Activated CD8-positive, alpha-beta memory T cell treated with anti-CD3 and anti-CD28 coated beads for 48 hours (primary cell): ENCODE results near the gene ZBTB7B.
A peak's percentile ranks its signal among the peaks of the same experiment; 100 is the strongest.

ENCODE experiments used
- DNase-seq, 3 experiments: peaks; one replicate each; pipeline ENCODE4 v3.0.0-alpha.2; 2020; ENCODE audit warnings: low read depth in 2 of 3, low spot score in 2 of 3

The ZBTB7B gene

GRCh38 chr1:155002464-155003226 lies at the start of gene ZBTB7B:
Gene ZBTB7B (plus strand): TSS chr1:155002802. CDS start chr1:155014661, 11,859 bp downstream.
- no peak for DNase-seq

DNA sequence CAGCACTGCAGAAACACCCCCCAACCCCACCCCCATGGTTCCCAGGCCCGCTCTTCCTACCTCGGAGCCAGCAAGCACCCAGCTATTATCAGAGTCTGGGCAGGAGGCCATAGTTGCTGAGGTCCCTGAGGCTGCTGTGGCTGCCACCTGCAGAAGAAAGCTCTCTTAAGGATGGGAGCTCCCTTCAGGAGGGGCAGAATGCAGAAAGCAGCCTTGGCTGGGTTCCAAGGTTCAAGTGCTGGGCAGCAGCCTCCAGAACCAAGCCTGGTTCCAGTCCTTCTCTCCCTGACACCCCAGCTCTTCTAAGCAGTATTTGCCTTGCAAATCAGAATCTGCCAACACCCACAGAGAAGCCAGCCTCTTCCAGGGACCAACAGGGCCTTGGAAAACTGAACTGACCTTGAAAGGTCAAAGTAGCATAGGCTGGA lies 49.0 kb upstream of the ZBTB7B start:
- DNase-seq, result no peak

DNA sequence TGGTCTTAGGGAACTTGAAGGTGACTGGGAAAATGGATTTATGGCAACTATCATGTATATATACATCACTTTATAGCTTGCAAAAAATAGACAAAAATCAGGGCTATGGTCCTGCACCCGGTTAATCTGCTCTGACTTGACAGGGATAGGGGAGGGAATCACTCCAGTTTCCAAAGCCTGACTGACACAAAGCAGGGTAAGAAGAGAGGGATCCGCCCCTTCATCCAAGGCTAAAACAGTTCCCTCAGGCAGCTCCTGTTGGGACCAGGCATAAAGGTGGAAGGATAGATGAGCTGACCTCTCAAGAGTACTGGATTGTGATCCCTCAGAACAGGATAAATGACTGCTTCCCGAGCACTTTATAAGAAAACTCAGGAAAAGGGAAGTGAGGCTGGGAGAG lies 48.1 kb upstream of the ZBTB7B start:
- DNase-seq, result no peak

DNA sequence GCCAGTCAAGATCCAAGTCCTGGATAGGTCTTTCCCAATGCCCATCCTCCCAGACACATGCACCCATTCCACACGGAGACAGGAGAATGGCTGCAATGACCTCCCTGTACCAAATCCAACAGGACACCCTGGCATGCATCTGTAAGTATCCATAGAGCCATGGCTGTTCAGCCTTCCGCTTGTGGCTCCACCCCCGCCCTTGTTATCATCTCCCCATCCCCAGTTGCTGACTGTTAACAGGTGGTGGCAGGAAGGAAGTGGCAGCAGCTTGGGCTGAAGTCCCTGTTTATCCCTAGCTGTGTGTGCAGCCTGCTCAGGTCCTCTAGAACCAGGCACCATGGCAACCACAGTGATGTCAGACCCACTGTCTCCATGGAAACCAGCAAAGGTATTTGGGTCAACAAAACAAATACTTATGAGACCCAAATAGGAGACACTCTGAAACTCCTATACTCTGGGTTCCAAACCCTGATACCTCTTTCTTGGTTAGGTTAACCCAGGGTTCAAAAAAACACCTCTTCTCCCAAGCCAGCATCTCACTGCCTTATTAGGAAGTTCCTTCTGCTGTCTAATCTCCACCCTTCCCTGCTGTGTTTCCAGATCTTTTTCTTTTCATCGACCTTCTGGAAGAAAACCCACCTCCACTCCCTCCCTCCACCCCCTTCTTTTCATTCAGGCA lies 47.4 kb upstream of the ZBTB7B start:
- DNase-seq, result peak in 1 of 3 experiments; percentile 59

- DNase-seq, result peak in 1 of 3 experiments; percentile 60
Observed at GRCh38 chr1:154955718-154956543, 46.7 kb upstream of the ZBTB7B start, which contains the start of gene PBXIP1. Gene PBXIP1 (minus strand): TSS chr1:154956099. CDS start chr1:154953721, 2,378 bp downstream.

DNA sequence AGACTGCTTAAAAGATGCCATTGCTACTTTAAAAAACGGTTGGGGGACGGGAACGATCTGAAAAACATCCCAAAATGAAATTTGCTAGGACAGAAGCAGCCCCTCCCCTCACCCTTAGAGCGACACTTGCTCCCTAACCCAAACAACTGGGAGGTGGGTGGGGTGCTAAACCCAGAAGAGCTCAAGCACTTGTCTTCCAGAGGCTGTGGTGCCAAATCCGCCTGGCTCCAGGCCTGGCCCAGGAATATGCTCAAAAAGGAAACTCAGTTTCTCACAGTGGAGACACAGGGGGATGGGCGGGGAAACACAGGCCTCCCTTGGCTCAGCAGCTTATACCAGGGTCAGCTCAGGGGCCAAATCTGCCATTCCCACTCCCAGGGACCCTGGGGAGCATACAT lies 46.1 kb upstream of the ZBTB7B start:
- no peak for DNase-seq

- DNase-seq, result no peak
Observed at GRCh38 chr1:154957091-154957657, 45.4 kb upstream of the ZBTB7B start.

DNA sequence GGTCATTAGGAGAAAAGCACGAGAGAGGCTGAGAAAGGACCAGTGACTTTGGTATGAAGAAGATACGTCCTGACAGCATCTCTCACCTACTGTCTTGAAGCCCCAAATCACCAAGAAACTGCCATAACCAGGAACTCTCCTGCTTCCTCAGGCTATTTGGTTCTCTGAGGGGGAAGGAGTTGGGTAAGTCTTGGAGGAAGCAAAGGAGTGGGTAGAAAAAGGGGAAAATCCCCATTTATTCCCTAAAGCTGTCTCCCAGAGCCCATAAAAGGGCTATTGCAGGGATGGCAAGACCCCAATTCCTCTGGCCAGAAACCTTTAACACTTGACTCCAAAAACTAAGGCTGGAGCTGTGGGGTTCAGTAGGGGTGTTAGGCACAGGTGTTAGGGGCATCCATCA lies 44.6 kb upstream of the ZBTB7B start:
- DNase-seq, result no peak

GRCh38 chr1:154958681-154959425 lies 43.7 kb upstream of the ZBTB7B start:
- DNase-seq, result no peak

DNA sequence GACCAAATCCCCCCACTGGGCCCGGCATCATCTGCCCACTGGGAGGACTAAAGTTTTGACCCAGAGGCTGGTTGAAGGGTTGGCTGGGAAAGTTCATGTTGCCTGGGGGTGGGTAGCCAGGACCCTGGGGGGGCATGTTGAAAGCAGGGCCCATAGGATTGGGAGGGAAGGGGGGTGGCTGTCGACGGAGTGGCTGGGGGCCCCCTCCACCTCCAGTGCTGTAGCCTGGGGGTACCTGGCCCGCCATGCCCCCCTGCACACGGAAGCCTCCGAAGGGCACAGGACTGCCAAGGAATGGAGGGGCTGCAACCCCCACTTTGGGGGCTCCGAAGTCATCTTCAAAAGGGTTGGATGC lies 43.2 kb upstream of the ZBTB7B start:
- DNase-seq, result no peak

GRCh38 chr1:154960446-154961136 lies 42.0 kb upstream of the ZBTB7B start:
- no peak for DNase-seq

- peak; percentile 65 to 77 (median 72) for DNase-seq
Observed at GRCh38 chr1:154961207-154962155, 41.1 kb upstream of the ZBTB7B start, which contains the start of gene PYGO2. Gene PYGO2 (minus strand): TSS chr1:154961782. CDS start chr1:154961576, 206 bp downstream.

GRCh38 chr1:154962156-154962749 lies 40.3 kb upstream of the ZBTB7B start:
- no peak for DNase-seq

- DNase-seq, result no peak
Observed at GRCh38 chr1:154962795-154963330, 39.7 kb upstream of the ZBTB7B start.

DNA sequence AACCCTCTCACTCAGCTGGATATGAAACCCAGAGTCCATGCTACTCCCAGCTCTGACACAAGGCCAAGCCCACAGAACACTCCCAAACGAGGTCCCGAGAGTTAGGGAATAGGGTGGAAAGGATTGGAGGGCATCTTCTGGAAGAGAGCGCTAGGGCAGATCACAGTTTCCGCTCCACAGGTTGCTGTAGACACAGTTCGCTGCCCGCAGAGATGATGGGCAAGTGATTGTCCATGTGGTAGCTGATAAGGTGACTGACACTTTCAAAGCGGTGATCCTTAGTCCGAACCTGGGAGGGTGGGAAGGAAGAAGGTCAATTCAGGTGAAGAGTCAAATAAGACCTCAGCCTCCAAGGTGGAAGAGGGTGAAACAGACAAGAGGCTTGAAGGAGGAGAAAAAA lies 39.0 kb upstream of the ZBTB7B start:
- DNase-seq, result no peak

GRCh38 chr1:154964359-154964758 lies 38.2 kb upstream of the ZBTB7B start:
- no peak for DNase-seq

GRCh38 chr1:154966111-154966510 lies 36.5 kb upstream of the ZBTB7B start:
- no peak for DNase-seq

- DNase-seq, result no peak
Observed at GRCh38 chr1:154967331-154967950, 35.2 kb upstream of the ZBTB7B start.
